GM18873 (cell line): ENCODE results near the gene MAML2.

Experiments
- ATAC-seq: cut with Tn5 transposase; IDR thresholded peaks from one replicate; pipeline ENCODE4 v1.9.1; 2021; ENCODE audit warnings: mild to moderate bottlenecking, moderate library complexity, moderate number of reproducible peaks; ENCODE audit not compliant: unreplicated experiment, low FRiP score

MAML2 gene

GRCh38 chr11:96110302-96110701 lies 232.7 kb downstream of the MAML2 start:
- ATAC-seq, result no peak

- ATAC-seq, result no peak
These were observed 233.5 kb downstream of the MAML2 start for GRCh38 chr11:96109331-96110030.

DNA sequence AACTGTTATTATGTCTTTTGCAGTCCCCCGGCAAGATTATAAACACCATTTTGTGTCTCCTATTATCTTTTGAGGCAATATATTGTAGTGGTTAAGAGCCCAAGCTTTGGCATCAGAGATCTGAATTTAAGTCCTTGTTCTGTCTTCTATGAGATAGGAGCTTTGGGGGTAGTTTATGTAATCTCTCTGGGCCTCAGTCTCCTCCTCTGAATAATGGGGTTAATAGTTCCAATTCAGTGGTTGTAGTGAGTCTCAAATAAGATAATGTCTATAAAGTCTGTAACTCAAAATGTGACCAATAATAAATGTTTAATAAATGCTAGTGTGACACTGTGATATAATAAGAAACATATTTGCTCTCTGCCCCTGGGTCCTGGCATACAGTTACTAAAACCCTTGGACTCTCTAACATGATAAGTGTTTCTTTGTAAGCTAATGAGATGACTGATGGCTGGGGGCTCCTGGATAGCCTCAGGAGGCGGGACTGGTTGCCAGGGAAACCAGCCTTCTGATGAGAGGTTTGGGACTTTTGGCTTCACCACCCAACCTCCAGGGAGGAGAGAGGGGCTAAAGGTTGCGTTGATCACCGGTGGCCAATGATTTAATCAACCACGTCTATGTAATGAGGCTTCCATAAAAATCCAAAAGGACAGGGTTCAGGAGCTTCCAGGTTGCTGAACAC lies 235.7 kb downstream of the MAML2 start:
- ATAC-seq, result no peak

DNA sequence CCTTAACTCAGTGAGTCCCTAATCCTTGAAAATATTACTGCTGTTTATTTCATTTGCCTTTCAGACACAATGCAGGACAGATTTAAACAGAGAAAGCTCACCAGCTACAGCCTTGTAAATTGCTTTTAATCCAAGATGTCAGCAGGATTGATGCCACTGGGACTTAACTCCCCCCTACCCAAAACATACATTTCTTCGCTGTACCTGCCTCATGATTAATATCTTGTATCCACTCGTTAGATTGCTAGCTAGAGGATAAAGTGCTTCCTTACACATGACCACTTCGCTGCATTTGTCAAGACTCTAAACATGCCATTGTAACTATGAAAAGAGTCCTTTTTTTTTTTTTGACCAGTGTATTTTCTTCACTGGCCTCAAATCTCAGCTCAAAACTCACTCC lies 236.3 kb downstream of the MAML2 start:
- ATAC-seq, result no peak

DNA sequence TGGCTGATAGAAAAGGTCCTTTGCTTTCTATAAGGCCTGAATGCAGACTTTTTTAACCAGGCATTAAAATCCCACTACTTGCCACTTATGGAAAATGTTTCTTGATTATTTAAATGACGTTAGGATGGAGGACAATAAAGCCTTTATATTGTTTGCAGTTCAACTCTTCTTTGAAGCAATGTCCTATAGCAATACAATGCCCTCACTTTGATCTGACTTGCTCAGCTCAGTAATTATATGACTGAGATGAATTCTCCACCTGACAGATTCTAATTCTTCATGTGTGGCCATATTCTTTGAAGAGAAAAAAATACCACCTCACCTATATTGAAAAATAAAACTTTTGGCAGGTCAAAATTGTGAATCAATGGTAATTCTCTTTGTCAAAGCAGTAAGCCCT lies 237.1 kb downstream of the MAML2 start:
- ATAC-seq, result no peak

GRCh38 chr11:96105197-96105895 lies 237.6 kb downstream of the MAML2 start:
- no peak for ATAC-seq

DNA sequence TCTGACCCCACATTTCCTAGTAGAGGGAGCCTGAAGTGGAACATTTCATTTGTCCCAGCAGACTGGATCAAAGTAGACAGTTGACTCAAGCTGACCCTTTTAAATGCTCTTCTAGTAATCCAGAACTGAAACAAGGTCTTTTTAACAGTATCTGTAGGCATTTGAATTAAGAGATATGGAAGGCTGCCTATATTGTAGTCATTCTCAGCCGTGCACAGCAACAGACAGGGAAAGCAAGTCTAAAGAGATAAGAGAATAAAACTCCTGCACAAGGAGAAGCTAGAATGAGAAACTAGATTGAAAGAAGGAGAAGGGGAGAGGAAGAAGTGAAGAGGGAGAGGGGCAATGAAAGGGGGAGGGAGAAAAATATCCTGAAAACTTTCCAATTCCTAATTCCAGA lies 238.5 kb downstream of the MAML2 start:
- no peak for ATAC-seq

GRCh38 chr11:96103721-96104120 lies 239.3 kb downstream of the MAML2 start:
- no peak for ATAC-seq

DNA sequence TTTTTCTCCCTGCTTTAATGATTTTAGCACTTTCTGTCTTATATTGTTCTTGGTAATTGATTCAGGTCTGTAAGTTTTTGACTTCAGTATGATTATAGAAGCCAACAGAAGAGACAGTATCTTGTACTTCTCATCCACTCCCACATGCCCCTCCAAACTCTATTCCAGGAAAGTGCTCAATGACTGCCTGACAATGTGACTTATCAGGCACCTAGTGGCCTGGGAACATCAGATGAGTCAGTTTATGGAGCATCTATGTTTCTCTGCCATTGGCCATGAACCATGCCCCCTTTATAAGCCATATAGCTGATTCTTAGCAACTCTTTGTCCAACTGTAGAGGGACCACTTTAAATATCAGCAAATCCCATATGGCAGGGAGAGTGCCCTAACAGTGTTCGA lies 239.9 kb downstream of the MAML2 start:
- no peak for ATAC-seq

GRCh38 chr11:96102664-96103078 lies 240.3 kb downstream of the MAML2 start:
- no peak for ATAC-seq

GRCh38 chr11:96101146-96101545 lies 241.8 kb downstream of the MAML2 start:
- ATAC-seq, result no peak

DNA sequence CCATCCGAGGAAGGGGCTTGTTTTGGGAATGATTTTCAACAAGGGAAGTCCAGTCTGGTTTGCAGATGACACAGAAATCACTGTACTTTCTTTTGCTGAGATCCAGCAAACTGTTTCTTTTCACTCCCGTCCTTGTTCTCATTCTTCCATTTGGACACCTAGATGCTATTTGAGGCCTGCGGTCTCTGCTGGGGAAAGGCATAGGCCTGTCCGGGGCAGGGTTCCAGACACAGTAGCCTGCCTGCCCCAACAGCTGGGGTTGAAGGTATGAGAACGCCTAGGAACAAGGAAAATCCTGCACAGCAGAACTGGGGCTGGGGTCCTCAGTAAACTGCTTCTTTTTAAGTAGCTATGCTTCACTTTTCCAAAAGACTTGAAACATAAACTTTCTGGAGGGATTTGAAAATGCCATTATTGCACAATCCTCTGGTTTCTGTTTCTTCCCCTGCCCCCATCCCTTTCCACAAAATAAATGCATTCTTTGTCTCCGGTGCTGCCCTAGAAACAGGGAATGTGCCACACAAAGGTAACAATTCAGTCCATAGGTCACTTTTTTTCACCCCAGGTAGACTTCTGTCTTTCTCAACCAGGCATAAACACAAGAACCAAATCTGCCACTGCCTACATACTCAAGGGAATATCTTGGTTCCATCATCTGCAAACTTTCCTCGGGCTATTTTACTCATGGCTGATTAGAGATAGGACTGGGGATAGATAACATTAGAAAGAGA lies 244.3 kb downstream of the MAML2 start:
- ATAC-seq, result no peak

- ATAC-seq, result no peak
These were observed 245.1 kb downstream of the MAML2 start for GRCh38 chr11:96097844-96098421.

- no peak for ATAC-seq
These were observed 246.6 kb downstream of the MAML2 start for GRCh38 chr11:96096360-96096759.

DNA sequence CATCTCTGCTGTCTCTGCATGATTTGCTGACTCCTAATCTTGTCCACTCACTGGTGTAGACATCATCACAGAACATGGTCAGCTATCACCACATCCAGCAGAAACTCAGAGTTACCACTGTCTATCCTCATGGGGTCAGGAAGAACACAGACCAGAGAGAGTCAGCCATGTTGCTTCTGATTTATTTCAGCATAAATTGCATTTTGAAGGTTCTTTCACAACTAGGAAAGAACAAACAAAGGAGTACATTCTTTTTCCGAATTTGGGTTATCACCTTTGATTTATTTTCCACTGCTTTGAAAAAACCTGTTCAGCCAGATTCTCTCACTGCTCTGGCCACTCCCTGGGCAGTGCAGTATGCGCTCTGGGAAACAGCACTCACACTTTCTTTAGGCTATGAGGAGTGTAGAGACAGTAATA lies 247.1 kb downstream of the MAML2 start:
- no peak for ATAC-seq

GRCh38 chr11:96094156-96094555 lies 248.8 kb downstream of the MAML2 start:
- ATAC-seq, result no peak

DNA sequence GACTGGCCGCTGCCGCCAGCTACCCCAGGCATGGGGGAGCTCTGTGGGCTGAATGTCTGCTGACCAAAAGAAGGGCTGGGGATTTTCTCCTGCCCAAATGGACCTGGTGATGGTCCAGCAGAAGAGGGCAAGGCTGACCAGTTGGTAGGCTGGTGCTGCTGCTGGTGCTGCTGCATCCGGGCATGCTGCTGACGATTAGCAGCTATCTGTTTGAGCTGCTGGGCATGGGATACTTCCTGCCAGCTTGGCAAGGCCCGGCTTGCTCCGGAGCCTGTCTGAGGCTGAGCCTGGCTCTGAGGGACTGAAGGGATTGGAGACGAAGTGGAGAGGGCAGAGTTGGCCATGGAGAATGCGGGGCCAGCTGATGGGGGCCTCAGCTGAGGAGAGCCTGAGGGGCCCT lies 250.5 kb downstream of the MAML2 start:
- no peak for ATAC-seq

DNA sequence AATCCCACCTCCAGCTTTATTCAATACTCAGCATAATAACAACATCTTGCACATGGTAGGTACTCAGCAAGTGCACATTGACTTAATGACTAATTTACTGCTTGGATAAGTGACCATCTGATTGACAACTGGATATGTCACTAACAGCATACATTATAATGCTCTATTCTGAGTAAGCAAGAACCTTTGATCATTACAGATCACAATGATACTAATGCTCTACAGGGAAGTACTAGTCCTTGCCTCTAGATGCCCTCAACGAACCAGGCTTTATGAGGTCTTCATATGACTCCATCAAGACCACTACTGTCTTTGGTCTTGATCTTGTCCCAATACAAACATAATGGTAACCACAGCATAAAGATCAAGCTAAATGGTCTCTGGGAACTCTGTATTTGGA lies 251.5 kb downstream of the MAML2 start:
- no peak for ATAC-seq

GRCh38 chr11:96090711-96091110 lies 252.3 kb downstream of the MAML2 start:
- no peak for ATAC-seq

DNA sequence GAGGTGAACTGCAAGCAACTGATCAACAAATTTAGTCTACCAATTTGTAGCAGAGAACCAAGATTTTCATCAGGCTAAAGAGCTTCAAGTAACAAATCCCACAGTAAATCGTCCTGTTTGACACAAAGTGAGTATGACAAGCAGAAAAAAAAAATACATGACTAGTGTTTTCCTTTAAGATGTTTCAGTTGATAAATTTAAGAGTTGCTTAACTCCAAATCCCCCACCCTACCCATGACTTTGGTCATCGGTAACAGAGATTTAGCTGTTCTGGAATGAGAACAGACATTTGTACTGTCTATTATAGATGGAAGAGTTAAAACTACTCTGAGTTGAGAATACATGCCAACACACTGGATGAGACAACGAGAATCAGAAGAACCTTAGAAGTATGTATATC lies 254.1 kb downstream of the MAML2 start:
- ATAC-seq, result no peak

- ATAC-seq, result no peak
These were observed 256.9 kb downstream of the MAML2 start for GRCh38 chr11:96086111-96086510.
